GM19372 (cell line): ENCODE results near the gene PKD1.

Experiments
- ATAC-seq: cut with Tn5 transposase; IDR thresholded peaks from one replicate; pipeline ENCODE4 v1.9.1; 2021; ENCODE audit warnings: mild to moderate bottlenecking, low read depth, moderate library complexity; ENCODE audit not compliant: unreplicated experiment

PKD1 gene

GRCh38 chr16:2040041-2040786, 95.5 kb downstream of the PKD1 start:
- no peak for ATAC-seq

DNA sequence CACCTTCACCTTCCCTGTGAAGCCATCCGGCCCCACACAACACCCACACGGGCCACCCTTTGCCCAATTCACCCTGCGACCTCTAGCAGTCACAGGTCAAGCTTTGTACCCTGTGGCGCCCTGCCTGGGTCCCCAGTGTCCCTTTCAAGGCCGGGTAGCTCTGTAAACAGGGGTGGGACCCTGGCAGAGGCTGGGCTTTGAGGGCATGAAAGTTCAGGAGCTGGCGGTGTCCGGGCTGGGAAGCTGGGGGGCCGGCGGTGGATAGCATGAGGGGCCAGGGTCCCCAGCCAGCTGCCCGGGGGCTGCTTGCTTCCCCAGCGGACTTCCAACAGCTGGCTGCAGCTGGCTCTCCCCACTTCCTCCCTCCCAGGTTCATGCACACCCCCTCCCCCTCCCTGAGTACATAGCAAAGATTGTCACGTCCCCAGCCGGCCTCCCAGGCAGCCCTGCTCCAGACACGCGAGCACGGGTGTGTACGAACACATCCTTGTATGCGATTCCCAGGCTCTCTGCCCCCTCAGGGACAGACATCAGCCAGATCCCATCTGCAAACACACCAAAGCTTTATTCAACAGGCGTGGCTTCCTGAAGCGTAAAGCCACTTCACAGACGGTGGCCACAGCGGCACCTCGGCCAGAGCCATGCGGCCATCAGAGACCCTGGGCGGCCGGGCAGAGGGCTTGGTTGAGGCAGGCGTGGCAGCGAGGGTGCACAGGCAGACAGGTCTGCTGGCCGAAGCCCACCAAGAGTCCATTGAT, 96.2 kb downstream of the PKD1 start:
- ATAC-seq = no peak
